ENCODE results near the gene GMDS. TPM values are rescaled to one million over a fixed set of nuclear protein-coding genes. Genes with fewer than 3 reads are reported as not detected.

Gene GMDS
- total RNA-seq, 2 donors from 2014 or later = 18.2 to 20.5 TPM

DNA sequence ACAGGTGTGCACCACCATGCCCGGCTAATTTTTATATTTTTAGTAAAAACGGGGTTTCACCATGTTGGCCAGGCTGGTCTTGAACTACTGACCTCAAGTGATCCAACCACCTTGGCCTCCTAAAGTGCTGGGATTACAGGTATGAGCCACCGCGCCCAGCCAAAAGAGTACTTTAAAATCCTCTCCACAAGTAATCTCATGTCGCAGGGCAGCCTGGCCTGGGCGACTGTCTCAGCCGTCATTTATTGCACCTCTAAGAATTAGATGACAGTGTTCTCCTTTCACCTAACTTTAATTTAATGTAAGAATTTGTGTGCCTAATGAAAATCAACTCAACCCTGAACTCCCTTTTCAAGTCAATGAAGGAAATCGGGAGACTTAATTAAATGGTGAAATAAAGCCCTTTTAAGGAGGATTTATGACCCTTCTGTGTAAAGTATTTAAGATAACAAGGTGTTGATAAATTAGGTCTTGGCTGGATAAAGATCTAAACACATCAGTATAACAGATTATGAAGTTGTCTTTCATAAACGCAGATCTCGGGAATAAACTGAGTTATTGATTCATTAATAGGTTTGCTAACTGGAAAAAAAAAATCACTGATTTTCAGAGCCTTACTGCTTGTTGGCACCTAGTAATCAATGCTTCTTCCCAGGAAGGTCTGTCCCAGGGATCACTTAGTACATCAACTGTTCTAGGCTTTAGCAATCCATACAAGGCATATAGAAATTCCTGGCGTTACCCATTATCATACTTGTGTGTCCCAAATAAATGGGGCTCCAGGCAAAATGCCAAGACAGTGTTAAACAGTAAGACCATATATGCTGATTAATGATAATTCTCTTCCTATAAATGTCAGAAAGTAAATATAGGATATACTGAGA is 209.3 kb downstream of the GMDS start:
- Mint-ChIP-seq H3K4me1 (peaks cover 32% of the 10 kb centered on the region), H3K27ac (no peak overlapping the region), H3K27me3 (no peaks in the 10 kb centered on the region), H3K36me3 (ENCODE audit: low read depth) (peaks cover 3% of the 10 kb centered on the region), H3K4me3 (no peak overlapping the region)
- no peak for ATAC-seq
- no peak for DNase-seq
- no peaks in the 10 kb centered on the region for H3K9me3 ChIP-seq (ENCODE audit: control insufficient read depth, low read length, poor library complexity, severe bottlenecking)

DNA sequence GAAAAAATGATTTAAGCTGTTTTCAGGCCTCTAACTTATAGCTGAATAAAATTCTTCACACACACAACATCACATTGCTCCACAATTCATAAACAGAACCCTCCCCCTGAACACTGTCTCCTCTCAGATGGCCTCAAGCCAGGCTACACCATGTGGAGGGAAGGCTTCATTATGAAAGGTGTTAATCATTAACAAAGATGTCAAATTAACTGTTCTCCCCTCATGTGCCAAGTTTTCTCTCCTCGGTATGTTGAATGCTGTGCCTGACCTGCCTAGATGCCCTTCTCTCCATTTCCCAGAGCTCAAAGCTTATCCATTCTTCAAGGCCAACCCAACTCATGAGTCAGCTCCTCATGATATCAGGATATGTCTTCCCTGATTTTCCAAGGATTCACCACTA is 210.4 kb downstream of the GMDS start:
- no peak for ATAC-seq
- Mint-ChIP-seq H3K27ac (no peak overlapping the region), H3K27me3 (no peaks in the 10 kb centered on the region)

GRCh38 chr6:2034256-2034655 is 211.1 kb downstream of the GMDS start:
- Mint-ChIP-seq H3K36me3 (ENCODE audit: low read depth) (peaks cover 3% of the 10 kb centered on the region), H3K4me3 (no peak overlapping the region), H3K27me3 (no peaks in the 10 kb centered on the region), H3K27ac (no peak overlapping the region), H3K4me1 (peaks cover 30% of the 10 kb centered on the region)
- ATAC-seq (no peak), DNase-seq (no peak)
- H3K9me3 ChIP-seq (ENCODE audit: control insufficient read depth, low read length, poor library complexity, severe bottlenecking) = no peaks in the 10 kb centered on the region

More for the DNA sequence above, 210.4 kb downstream of the GMDS start:
- H3K9me3 ChIP-seq (ENCODE audit: control insufficient read depth, low read length, poor library complexity, severe bottlenecking) = no peaks in the 10 kb centered on the region
- H3K36me3 Mint-ChIP-seq (ENCODE audit: low read depth) = peaks cover 3% of the 10 kb centered on the region
- H3K4me1 Mint-ChIP-seq = peaks cover 30% of the 10 kb centered on the region
- no peak for DNase-seq
- H3K4me3 Mint-ChIP-seq = no peak overlapping the region

DNA sequence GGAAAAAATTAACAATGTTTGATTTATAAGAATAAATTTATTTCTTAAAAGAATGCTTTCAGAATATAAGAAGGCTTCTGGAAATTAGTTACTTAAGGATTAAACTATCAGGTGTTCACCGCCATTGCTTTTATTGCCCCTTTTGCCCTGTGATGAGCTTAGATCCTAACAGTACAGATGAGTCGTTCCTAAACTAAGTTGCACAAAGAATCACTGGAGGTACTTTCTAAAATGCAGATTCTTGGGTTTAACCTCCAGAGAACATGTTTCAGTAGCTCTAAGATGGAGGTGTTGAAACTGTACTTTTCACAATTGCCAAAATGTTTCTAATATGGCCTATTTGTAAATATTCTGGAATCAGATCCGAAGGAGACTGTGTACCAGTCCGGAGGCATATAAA is 211.9 kb downstream of the GMDS start:
- ATAC-seq = no peak
- Mint-ChIP-seq H3K4me3 (no peak overlapping the region), H3K27ac (no peak overlapping the region)

GRCh38 chr6:2030682-2031244 is 214.6 kb downstream of the GMDS start:
- DNase-seq = no peak
- Mint-ChIP-seq H3K4me3 (no peak overlapping the region), H3K27me3 (no peaks in the 10 kb centered on the region), H3K36me3 (ENCODE audit: low read depth) (peaks cover 5% of the 10 kb centered on the region), H3K27ac (no peak overlapping the region), H3K4me1 (peaks cover 17% of the 10 kb centered on the region)
- H3K9me3 ChIP-seq (ENCODE audit: control insufficient read depth, low read length, poor library complexity, severe bottlenecking) = no peaks in the 10 kb centered on the region
- ATAC-seq = no peak

More for the DNA sequence above, 211.9 kb downstream of the GMDS start:
- H3K36me3 Mint-ChIP-seq (ENCODE audit: low read depth) = peaks cover 3% of the 10 kb centered on the region
- peaks cover 28% of the 10 kb centered on the region for H3K4me1 Mint-ChIP-seq
- DNase-seq = no peak
- H3K9me3 ChIP-seq (ENCODE audit: control insufficient read depth, low read length, poor library complexity, severe bottlenecking) = no peaks in the 10 kb centered on the region
- H3K27me3 Mint-ChIP-seq = no peaks in the 10 kb centered on the region

GRCh38 chr6:2029952-2030351 is 215.5 kb downstream of the GMDS start:
- Mint-ChIP-seq H3K27ac (no peak overlapping the region), H3K4me3 (no peak overlapping the region), H3K4me1 (peaks cover 13% of the 10 kb centered on the region), H3K27me3 (no peaks in the 10 kb centered on the region), H3K36me3 (ENCODE audit: low read depth) (peaks cover 2% of the 10 kb centered on the region)
- DNase-seq (no peak), ATAC-seq (no peak)
- H3K9me3 ChIP-seq (ENCODE audit: control insufficient read depth, low read length, poor library complexity, severe bottlenecking) = no peaks in the 10 kb centered on the region

DNA sequence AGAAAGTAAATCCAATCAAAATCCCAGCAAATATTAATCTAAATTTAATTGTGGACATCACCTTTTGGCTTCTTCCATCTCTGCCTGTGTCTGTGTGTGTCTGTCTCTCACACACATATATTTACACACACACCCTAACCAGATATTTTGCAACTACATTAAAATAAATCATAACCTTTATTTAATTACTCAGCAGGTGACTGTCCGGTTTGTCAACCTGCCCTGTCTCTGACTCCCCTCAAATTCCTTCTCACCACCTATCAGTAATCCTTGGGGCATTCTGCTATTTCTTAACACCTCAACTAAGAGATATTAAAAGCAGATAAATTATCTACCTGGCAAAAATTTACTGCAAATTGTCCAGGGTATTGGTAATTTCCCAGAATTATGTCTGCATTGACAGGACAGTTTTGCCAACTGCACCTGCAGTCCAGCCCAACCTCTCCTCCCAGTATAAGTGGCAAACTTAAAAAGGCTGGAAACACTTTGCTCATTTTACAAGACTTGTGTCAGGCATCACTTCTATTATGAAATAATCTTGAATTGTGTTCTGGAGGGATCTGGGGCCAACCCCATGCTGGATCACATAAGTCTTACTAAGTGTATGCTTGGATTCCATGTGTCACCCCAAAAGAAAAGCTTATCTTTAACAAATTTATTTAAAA is 216.1 kb downstream of the GMDS start:
- H3K27ac Mint-ChIP-seq = no peak overlapping the region

GRCh38 chr6:2028457-2029038 is 216.9 kb downstream of the GMDS start:
- ATAC-seq (no peak), DNase-seq (no peak)
- Mint-ChIP-seq H3K27me3 (peaks cover 2% of the 10 kb centered on the region), H3K27ac (no peak overlapping the region), H3K4me3 (no peak overlapping the region), H3K4me1 (peaks cover 18% of the 10 kb centered on the region), H3K36me3 (ENCODE audit: low read depth) (peaks cover 2% of the 10 kb centered on the region)
- H3K9me3 ChIP-seq (ENCODE audit: control insufficient read depth, low read length, poor library complexity, severe bottlenecking) = no peaks in the 10 kb centered on the region

More for the DNA sequence above, 216.1 kb downstream of the GMDS start:
- Mint-ChIP-seq H3K27me3 (no peaks in the 10 kb centered on the region), H3K4me1 (peaks cover 12% of the 10 kb centered on the region), H3K36me3 (ENCODE audit: low read depth) (peaks cover 2% of the 10 kb centered on the region), H3K4me3 (no peak overlapping the region)
- no peak for ATAC-seq
- no peak for DNase-seq
- no peaks in the 10 kb centered on the region for H3K9me3 ChIP-seq (ENCODE audit: control insufficient read depth, low read length, poor library complexity, severe bottlenecking)

GRCh38 chr6:2026133-2026532 is 219.3 kb downstream of the GMDS start:
- Mint-ChIP-seq H3K36me3 (ENCODE audit: low read depth) (peaks cover 2% of the 10 kb centered on the region), H3K27me3 (peaks cover 7% of the 10 kb centered on the region), H3K4me1 (peaks cover 23% of the 10 kb centered on the region), H3K27ac (no peak overlapping the region), H3K4me3 (no peak overlapping the region)
- DNase-seq (no peak), ATAC-seq (no peak)
- no peaks in the 10 kb centered on the region for H3K9me3 ChIP-seq (ENCODE audit: control insufficient read depth, low read length, poor library complexity, severe bottlenecking)

DNA sequence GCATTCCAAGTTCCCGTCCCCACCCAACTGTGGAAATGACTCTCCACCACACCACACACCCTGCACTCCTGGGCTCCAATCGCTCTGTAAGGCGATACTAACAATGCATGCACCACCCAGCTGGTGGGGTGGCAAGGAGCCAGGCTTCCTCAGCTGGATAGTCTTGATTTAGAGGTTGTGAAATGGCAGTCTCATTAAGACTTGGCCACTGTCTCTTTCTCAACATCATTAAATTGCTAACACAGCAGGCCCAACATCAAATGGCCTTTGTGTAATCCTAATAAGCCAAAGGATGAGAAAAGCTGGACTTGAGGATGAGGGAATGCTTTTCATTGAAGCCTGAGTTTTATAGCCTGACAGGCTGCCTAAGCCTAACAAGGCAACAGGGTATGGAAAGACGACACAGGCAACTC is 223.7 kb downstream of the GMDS start:
- H3K9me3 ChIP-seq (ENCODE audit: control insufficient read depth, low read length, poor library complexity, severe bottlenecking) = no peaks in the 10 kb centered on the region
- DNase-seq (no peak), ATAC-seq (no peak)
- H3K4me1 Mint-ChIP-seq = peaks cover 16% of the 10 kb centered on the region
- no peak overlapping the region for H3K27ac Mint-ChIP-seq
- no peaks in the 10 kb centered on the region for H3K36me3 Mint-ChIP-seq (ENCODE audit: low read depth)
- no peak overlapping the region for H3K4me3 Mint-ChIP-seq
- peaks cover 7% of the 10 kb centered on the region for H3K27me3 Mint-ChIP-seq

GRCh38 chr6:2020909-2021308 is 224.5 kb downstream of the GMDS start:
- H3K27ac Mint-ChIP-seq = no peak overlapping the region
- ATAC-seq (no peak), DNase-seq (no peak)
- H3K36me3 Mint-ChIP-seq (ENCODE audit: low read depth) = no peaks in the 10 kb centered on the region
- H3K9me3 ChIP-seq (ENCODE audit: control insufficient read depth, low read length, poor library complexity, severe bottlenecking) = no peaks in the 10 kb centered on the region
- peaks cover 7% of the 10 kb centered on the region for H3K27me3 Mint-ChIP-seq
- peaks cover 15% of the 10 kb centered on the region for H3K4me1 Mint-ChIP-seq
- H3K4me3 Mint-ChIP-seq = no peak overlapping the region

DNA sequence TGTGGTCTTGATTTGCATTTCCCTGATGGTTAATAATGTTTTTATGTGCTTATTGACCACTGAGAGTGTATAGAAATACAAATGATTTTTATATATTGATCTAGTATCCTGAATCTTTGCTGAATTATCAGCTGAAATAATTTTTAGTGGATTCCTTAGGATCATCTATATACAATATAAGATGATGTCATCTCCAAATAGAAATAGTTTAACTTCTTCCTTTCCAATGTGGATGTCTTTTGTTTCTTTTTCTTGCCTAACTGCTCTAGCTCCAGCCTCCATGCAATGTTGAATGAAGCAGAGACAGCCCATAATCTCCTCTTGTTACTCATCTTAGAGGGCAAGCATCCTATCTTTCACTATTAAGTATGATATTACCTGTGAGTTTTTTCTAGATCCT is 226.4 kb downstream of the GMDS start:
- H3K9me3 ChIP-seq (ENCODE audit: control insufficient read depth, low read length, poor library complexity, severe bottlenecking) = no peaks in the 10 kb centered on the region
- ATAC-seq = no peak
- Mint-ChIP-seq H3K4me1 (peaks cover 13% of the 10 kb centered on the region), H3K36me3 (ENCODE audit: low read depth) (no peaks in the 10 kb centered on the region), H3K4me3 (no peak overlapping the region), H3K27me3 (peaks cover 7% of the 10 kb centered on the region), H3K27ac (no peak overlapping the region)
- no peak for DNase-seq

- ATAC-seq = no peak
- DNase-seq = no peak
- Mint-ChIP-seq H3K36me3 (ENCODE audit: low read depth) (no peaks in the 10 kb centered on the region), H3K4me1 (peaks cover under 1% of the 10 kb centered on the region), H3K27ac (no peak overlapping the region), H3K4me3 (no peak overlapping the region), H3K27me3 (no peaks in the 10 kb centered on the region)
- H3K9me3 ChIP-seq (ENCODE audit: control insufficient read depth, low read length, poor library complexity, severe bottlenecking) = no peaks in the 10 kb centered on the region
Measured at GRCh38 chr6:2016040-2016439, 229.4 kb downstream of the GMDS start.
